Stimulated activated CD8-positive, alpha-beta memory T cell treated with anti-CD3 and anti-CD28 coated beads, Interleukin-4, amount 100 ng/mL, for 48 hours (primary cell): ENCODE measurements around the gene IZUMO2.

ENCODE experiments used
- DNase-seq: peaks from one replicate; pipeline ENCODE4 v3.0.0-alpha.2; 2020

IZUMO2 gene

GRCh38 chr19:50162988-50163387 lies at the start of gene IZUMO2:
IZUMO2 (minus strand) TSS chr19:50163281; CDS start chr19:50163194, 87 bp downstream.
- peak; percentile 24 for DNase-seq

GRCh38 chr19:50210425-50210824 lies 47.3 kb upstream of the IZUMO2 start:
- no peak for DNase-seq

- DNase-seq = no peak
Observed at GRCh38 chr19:50209131-50209530, 46.0 kb upstream of the IZUMO2 start.

- DNase-seq = no peak
Observed at GRCh38 chr19:50207730-50208129, 44.6 kb upstream of the IZUMO2 start.

- no peak for DNase-seq
Observed at GRCh38 chr19:50206191-50206590, 43.1 kb upstream of the IZUMO2 start.

- DNase-seq = no peak
Observed at GRCh38 chr19:50205681-50206138, 42.6 kb upstream of the IZUMO2 start.

- peak; percentile 27 for DNase-seq
Observed at GRCh38 chr19:50204811-50205675, 42.0 kb upstream of the IZUMO2 start.

- no peak for DNase-seq
Observed at GRCh38 chr19:50204081-50204428, 41.0 kb upstream of the IZUMO2 start.

- peak; percentile 53 for DNase-seq
Observed at GRCh38 chr19:50203281-50204080, 40.4 kb upstream of the IZUMO2 start, which contains the start of gene MYH14. MYH14 (plus strand) TSS chr19:50203622; CDS start chr19:50210366, 6,744 bp downstream.

GRCh38 chr19:50202962-50203280 lies 39.8 kb upstream of the IZUMO2 start:
- no peak for DNase-seq

GRCh38 chr19:50202386-50202785 lies 39.3 kb upstream of the IZUMO2 start:
- DNase-seq = no peak

GRCh38 chr19:50199259-50199555 lies 36.1 kb upstream of the IZUMO2 start:
- no peak for DNase-seq

- DNase-seq = no peak
Observed at GRCh38 chr19:50198431-50199258, 35.6 kb upstream of the IZUMO2 start.

GRCh38 chr19:50197348-50197747 lies 34.3 kb upstream of the IZUMO2 start:
- no peak for DNase-seq

GRCh38 chr19:50196322-50196932 lies 33.3 kb upstream of the IZUMO2 start:
- DNase-seq = no peak

GRCh38 chr19:50195224-50195623 lies 32.1 kb upstream of the IZUMO2 start:
- DNase-seq = no peak

GRCh38 chr19:50192463-50193211 lies 29.6 kb upstream of the IZUMO2 start:
- DNase-seq = no peak

GRCh38 chr19:50191216-50191615 lies 28.1 kb upstream of the IZUMO2 start:
- no peak for DNase-seq

- DNase-seq = no peak
Observed at GRCh38 chr19:50190439-50190891, 27.4 kb upstream of the IZUMO2 start.

GRCh38 chr19:50189331-50189730 lies 26.2 kb upstream of the IZUMO2 start:
- no peak for DNase-seq

GRCh38 chr19:50187937-50188336 lies 24.9 kb upstream of the IZUMO2 start:
- no peak for DNase-seq

GRCh38 chr19:50184196-50184595 lies 21.1 kb upstream of the IZUMO2 start:
- DNase-seq = no peak
